Stimulated activated CD8-positive, alpha-beta memory T cell treated with anti-CD3 and anti-CD28 coated beads, Interleukin-12 subunit alpha, Interleukin-12 subunit beta, amount 100 ng/mL, for 24 hours (primary cell): ENCODE results near the gene SATL1.
"Not testable (repeated sequence)": the region's sequence is repeated elsewhere in the genome, so short reads cannot be mapped to it uniquely, and the experiment has no call there.

Source experiments
- DNase-seq: peaks from one replicate; pipeline ENCODE4 v3.0.0-alpha.2; 2020; ENCODE audit errors: extremely low read depth

SATL1 gene

DNA sequence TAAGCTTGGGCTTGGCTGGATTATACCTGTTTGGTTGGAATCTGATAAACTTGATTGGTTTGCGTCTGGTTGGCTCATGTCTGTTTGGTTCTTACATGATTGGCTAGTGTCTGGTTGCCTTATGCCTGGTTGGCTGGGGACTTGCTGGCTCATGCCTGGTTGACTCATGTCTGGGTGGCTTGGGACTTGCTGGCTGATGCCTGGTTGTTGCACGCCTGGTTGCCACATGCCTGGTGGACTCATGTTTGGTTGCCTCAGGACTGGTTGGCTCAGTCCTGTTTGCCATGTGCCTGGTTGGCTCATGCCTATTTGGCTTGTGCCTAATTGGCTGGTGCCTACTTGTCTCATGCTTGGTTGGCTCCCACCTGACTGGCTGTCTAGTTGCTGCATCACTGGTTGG is 135.4 kb downstream of the SATL1 start:
- DNase-seq: no peak

- no peak for DNase-seq
Measured at GRCh38 chrX:85107407-85107806, 136.2 kb downstream of the SATL1 start.

GRCh38 chrX:85089321-85089840 is 154.2 kb downstream of the SATL1 start:
- DNase-seq: no peak

DNA sequence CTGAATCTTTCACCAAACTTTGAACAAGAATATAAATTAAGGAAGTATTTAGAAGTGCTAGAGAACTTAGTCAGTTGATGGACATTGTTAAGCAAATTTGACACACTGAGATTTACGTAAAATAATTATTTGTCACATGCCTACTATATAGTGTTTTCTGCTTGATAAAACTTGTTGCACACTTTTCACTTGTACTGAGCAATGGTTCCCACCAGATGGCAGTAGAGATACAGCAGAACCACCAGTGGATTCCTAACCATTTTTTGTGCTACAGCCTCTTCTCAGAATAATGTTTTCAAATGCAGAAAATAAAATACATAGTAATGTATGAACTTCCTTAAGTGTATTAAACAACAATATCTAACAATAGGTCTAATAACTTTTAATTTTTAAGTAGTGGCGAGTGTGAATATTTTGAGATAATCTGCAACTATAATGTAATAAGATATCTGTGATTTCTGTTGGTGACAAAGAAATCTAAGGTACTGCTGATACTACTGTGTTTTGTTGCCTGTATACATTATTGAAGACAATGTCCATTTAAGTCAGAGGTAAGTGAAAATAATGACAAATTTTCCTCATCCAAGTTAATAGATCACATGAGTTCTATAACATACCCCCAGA is 158.7 kb downstream of the SATL1 start:
- no peak for DNase-seq

DNA sequence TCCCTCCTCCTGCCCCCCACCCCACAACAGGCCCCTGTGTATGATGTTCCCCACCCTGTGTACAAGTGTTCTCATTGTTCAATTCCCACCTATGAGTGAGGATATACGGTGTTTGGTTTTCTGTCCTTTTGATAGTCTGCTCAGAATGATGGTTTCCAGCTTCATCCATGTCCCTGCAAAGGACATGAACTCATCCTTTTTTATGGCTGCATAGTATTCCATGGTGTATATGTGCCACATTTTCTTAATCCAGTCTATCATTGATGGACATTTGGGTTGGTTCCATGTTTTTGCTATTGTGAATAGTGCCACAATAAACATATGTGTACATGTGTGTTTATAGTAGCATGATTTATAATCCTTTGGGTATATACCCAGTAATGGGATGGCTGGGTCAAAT is 166.3 kb downstream of the SATL1 start:
- DNase-seq: not testable (repeated sequence)

GRCh38 chrX:85065512-85066198 is 177.9 kb downstream of the SATL1 start:
- DNase-seq: no peak

DNA sequence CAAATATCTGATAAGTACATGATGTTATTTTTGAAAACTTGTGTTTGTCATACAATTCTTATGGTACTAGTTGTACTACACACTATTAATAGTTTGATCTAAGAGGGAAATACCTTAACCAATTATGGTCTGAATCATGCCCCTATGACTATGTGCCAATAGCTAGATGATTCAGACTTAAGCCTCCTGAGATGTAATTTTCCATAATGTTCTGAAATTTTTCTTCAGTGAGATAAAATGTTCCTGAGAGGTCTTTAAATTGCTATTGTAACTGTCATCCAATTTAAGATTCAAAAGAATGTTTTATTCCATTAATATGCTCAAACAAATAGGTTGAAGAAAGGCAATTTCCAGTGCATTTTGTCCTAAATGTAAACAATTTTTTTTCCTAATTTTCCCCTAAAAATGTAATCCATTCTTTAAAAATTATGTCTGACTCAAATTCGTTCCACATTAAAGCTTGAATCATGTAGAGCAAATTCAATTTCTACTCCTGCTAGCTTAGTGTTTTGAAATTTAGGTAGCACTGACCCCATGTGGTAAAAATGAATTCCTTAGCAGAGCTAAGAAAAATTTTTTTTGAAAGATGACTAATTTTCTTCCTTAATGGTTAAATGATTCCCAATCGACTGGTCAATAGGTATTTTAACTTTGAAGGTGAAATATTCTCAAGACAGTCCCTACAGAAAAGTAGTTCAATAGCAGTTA is 190.8 kb downstream of the SATL1 start:
- no peak for DNase-seq

DNA sequence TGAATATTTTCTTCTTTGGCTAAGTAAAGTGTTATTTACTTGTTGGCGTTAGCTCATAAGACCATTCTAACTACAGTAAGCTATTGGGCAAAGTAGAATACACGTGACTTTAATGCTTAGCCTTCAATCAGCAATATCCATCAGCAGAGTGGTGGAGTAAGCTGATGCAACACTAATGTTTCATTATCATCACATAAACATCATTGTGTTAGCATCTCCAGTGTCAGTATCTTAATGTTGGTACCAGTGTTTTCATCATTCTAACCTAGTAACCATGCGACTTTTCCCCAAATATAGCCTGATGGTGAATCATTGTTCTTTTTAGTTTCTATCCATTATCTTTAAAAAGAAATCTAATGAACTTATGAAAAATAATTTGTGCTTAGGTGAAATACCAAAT is 191.4 kb downstream of the SATL1 start:
- no peak for DNase-seq

DNA sequence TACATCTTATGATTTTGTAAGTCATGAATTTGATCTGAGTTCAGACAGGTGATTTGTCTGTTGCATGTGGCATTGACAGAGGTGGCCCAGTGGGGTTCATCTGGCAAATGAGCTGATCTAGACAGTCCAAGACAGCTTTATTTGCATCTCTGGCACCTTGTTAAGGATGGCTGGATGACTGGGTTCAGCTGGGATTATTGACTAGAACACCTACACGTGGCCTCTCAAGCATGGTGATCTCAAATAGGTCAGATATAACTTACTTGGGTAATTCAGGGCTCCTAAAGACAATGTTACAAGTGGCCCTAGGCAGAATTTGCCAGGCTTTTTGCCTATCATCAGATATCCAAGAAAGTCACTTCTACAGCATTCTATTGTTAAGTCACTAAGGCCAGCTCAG is 192.0 kb downstream of the SATL1 start:
- DNase-seq: no peak
